Esophagus squamous epithelium (tissue), 5 donors: ENCODE data around the gene PDE9A. TPM values are rescaled to one million over a fixed set of nuclear protein-coding genes. Genes with fewer than 3 reads are reported as not detected.

ENCODE experiments used
- DNase-seq: peaks from one replicate; lab custom pipeline; 2025; lab: John Stamatoyannopoulos, UW
- H3K27ac ChIP-seq, 4 donors: fragments of 200-600 bp; sonication (generic); one replicate each; pipeline ENCODE4 v1.5.1; 2016 to 2019; ENCODE audit warnings: mild to moderate bottlenecking in 1 of 4
- H3K27me3 ChIP-seq, 4 donors: fragments of 200-600 bp; sonication (generic); 1 replicate in 3 of 4; 2 replicates in 1 of 4; pipeline versions ENCODE4 v1.5.1 to v1.6.0; 2017 to 2021; ENCODE audit warnings: antibody characterized with exemption in 1 of 4
- H3K36me3 ChIP-seq, 3 donors: fragments of 200-600 bp; sonication (generic); one replicate each; pipeline ENCODE4 v1.5.1; 2016 to 2019
- H3K4me1 ChIP-seq, 3 donors: fragments of 200-600 bp; sonication (generic); one replicate each; pipeline ENCODE4 v1.5.1; 2017 to 2019
- H3K4me3 ChIP-seq, 4 donors: fragments of 200-600 bp; sonication (generic); 1 replicate in 3 of 4; 2 replicates in 1 of 4; pipeline ENCODE4 v1.5.1; 2016 to 2019; ENCODE audit warnings: mild to moderate bottlenecking in 2 of 4, moderate library complexity in 1 of 4
- H3K9me3 ChIP-seq, 3 donors: fragments of 200-600 bp; sonication (generic); one replicate each; pipeline ENCODE4 v1.5.1; 2016 to 2019
- POLR2A ChIP-seq, 4 donors: fragments of 450-650 bp; IDR thresholded peaks; one replicate each; pipeline ENCODE4 v1.6.1; 2017; ENCODE audit warnings: antibody characterized with exemption in 4 of 4, mild to moderate bottlenecking in 4 of 4, moderate library complexity in 3 of 4
- WGBS, 2 donors: methylation state at CpG; one replicate each; pipeline ENCODE4 v1.1.5; 2018; 5-methylcytosine and 5-hydroxymethylcytosine counted together
- intact Hi-C: fragments of 100-400 bp; cut with DNase I; formaldehyde crosslinking; loops from one replicate; pipeline ENCODE4 v1.15.0; 2022
- total RNA-seq, 4 donors: library from RNA; depleted of rRNA; stranded (reverse); fragments of >200 nt; gene quantifications; one replicate each; pipeline ENCODE4 v1.1.0, GENCODE V29; 2016
- TF ChIP-seq, protein P1 (sequence below), 6 experiments: fragments of 450-650 bp in 4 of 6; fragments of 200-600 bp in 2 of 6; sonication (generic) in 2 of 6; IDR thresholded peaks; one replicate each; pipeline ENCODE4 v1.5.1; 2016 to 2019; ENCODE audit warnings: antibody characterized with exemption in 6 of 6, mild to moderate bottlenecking in 4 of 6, moderate library complexity in 4 of 6
- donor health status: DM: yes; HTN: yes; CAD: no.

PDE9A gene
- total RNA-seq, 4 donors from 2014 or later, result 0.61 to 2.9 (median 1.8) TPM

DNA sequence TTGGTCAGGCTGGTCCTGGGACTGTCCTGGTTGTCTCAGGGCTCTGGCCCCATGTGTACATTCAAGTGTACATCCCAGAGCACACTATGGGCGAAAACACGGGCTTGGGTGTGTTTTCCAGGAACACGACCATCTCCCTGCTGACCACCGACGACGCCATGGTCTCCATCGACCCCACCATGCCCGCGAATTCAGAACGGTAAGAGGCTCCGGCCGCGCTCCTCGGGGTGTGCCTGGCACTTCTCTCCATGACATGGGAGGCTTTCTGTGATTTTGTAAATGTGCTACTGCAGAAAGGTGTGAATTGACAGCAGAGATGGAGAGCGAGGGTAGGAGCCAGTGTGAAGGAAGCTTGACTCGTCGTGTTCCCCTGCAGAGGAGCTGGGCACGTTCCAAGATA lies 34.4 kb downstream of the PDE9A start:
- Histone ChIP-seq H3K27me3 (no peaks in the 10 kb centered on the region), H3K4me3 (no peak overlapping the region), H3K27ac (no peak overlapping the region), H3K4me1 (peaks cover 0 to 12% (median 0%) of the 10 kb centered on the region in 3 donors), H3K9me3 (no peaks in the 10 kb centered on the region), H3K36me3 (no peaks in the 10 kb centered on the region)
- no peak for DNase-seq
- intact Hi-C loops, result no loop called here
- TF ChIP-seq, protein P1, sequence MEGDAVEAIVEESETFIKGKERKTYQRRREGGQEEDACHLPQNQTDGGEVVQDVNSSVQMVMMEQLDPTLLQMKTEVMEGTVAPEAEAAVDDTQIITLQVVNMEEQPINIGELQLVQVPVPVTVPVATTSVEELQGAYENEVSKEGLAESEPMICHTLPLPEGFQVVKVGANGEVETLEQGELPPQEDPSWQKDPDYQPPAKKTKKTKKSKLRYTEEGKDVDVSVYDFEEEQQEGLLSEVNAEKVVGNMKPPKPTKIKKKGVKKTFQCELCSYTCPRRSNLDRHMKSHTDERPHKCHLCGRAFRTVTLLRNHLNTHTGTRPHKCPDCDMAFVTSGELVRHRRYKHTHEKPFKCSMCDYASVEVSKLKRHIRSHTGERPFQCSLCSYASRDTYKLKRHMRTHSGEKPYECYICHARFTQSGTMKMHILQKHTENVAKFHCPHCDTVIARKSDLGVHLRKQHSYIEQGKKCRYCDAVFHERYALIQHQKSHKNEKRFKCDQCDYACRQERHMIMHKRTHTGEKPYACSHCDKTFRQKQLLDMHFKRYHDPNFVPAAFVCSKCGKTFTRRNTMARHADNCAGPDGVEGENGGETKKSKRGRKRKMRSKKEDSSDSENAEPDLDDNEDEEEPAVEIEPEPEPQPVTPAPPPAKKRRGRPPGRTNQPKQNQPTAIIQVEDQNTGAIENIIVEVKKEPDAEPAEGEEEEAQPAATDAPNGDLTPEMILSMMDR (IDR thresholded peaks at IDR 0.05), result no peak
- TF ChIP-seq POLR2A (IDR thresholded peaks at IDR 0.05), result no peak
- WGBS, 2 donors, result 86 to 89% methylated on average over 17 to 18 of the region's 18 CpGs

- Histone ChIP-seq H3K9me3 (no peaks in the 10 kb centered on the region), H3K27me3 (no peaks in the 10 kb centered on the region), H3K4me3 (no peak overlapping the region), H3K36me3 (no peaks in the 10 kb centered on the region), H3K4me1 (peaks cover 0 to 12% (median 0%) of the 10 kb centered on the region in 3 donors), H3K27ac (no peak overlapping the region)
- TF ChIP-seq POLR2A (IDR thresholded peaks at IDR 0.05), result no peak
- TF ChIP-seq, protein P1 (IDR thresholded peaks at IDR 0.05), result no peak
- DNase-seq, result no peak
- 78 to 81% methylated on average over 9 to 10 of the region's 16 CpGs for WGBS, 2 donors
- intact Hi-C loops, result no loop called here
These were observed 34.9 kb downstream of the PDE9A start for GRCh38 chr21:42688226-42688840.

DNA sequence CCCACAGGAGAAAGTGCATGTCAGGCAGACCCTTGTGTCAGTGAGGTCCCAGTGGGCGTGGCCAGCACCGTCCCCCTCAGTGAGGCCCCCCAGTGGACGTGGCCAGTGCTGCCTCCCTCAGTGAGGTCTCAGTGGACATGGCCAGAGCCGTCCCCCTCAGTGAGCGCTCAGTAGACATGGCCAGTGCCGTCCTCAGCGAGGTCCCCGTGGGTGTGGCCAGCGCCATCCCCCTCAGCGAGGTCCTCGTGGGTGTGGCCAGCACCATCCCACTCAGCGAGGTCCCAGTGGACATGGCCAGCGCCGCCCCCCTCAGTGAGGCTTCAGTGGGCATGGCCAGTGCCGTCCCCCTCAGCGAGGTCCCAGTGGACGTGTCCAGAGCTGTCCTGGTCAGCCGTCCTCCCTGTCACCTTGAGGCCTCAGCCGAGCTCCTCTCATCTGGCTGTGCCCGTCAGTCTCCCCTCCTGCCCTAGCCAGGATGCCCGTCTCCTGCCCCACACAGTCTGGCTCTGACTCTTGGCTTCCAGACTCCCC lies 35.5 kb downstream of the PDE9A start:
- Histone ChIP-seq H3K4me3 (no peak overlapping the region), H3K27me3 (no peaks in the 10 kb centered on the region), H3K9me3 (no peaks in the 10 kb centered on the region), H3K27ac (no peak overlapping the region), H3K4me1 (peaks cover 0 to 7% (median 0%) of the 10 kb centered on the region in 3 donors), H3K36me3 (no peaks in the 10 kb centered on the region)
- 89 to 95% methylated on average over 3 to 11 of the region's 21 CpGs for WGBS, 2 donors
- DNase-seq, result no peak
- intact Hi-C loops, result no loop called here
- no peak for TF ChIP-seq POLR2A (IDR thresholded peaks at IDR 0.05)
- TF ChIP-seq, protein P1 (IDR thresholded peaks at IDR 0.05), result no peak

DNA sequence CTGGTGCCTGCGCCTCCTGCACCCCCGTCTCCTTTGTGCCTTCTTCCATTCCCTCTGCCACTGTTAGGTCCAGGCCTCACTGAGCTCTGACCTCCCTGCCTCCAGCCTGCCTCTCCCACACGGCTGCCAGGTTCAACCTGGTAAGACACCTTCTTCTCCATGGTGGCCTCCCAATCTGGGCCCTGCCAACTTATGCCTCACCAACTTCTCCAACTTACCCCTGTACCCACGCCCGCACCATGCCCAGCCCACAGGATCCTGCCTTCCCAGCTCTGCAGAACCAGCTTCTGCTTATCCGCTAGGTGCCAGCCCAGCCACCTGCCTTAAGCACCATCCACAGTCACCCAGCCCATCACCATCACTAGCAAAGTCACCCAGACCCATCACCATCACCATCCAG lies 37.2 kb downstream of the PDE9A start:
- no peaks in the 10 kb centered on the region for H3K27me3 ChIP-seq
- no peaks in the 10 kb centered on the region for H3K36me3 ChIP-seq
- no peaks in the 10 kb centered on the region for H3K9me3 ChIP-seq
- H3K4me3 ChIP-seq, result no peak overlapping the region
- H3K4me1 ChIP-seq, result peaks cover 0 to 7% (median 0%) of the 10 kb centered on the region in 3 donors
- intact Hi-C loops, result no loop called here
- no peak for DNase-seq
- TF ChIP-seq, protein P1 (IDR thresholded peaks at IDR 0.05), result no peak
- no peak for TF ChIP-seq POLR2A (IDR thresholded peaks at IDR 0.05)
- H3K27ac ChIP-seq, result no peak overlapping the region
- 94 to 96% methylated on average over 6 of the region's 6 CpGs for WGBS, 2 donors

DNA sequence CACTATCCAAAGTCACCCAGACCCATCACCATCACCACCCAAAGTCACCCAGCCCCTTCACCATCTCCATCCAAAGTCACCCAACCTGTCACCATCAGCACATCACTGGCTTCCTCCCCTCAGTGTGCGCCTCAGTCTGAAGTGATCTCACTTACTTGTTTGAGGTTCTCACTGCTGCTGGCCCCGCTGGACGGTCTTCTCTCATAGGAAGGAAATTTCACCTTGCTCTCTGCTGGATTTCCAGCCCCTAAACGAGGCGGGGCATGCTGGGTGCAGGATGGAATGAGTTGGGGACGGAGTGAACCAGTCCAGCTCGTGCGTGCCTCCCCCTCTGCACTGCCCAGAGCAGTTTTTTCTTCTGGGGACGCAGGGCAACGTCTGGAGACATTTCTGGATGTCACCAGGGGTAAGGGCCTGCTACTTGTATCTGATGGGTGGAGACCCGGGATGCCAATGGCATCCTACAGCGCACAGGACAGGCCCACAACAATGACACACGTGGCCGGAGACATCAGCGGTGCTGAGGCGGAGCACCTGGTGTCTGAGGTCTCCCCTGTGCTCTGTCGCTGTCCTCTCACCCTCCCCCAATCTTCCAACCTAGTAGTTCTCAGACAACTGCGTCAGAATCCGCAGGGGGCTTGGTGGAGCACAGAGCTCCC lies 38.6 kb downstream of the PDE9A start:
- H3K36me3 ChIP-seq, result no peaks in the 10 kb centered on the region
- intact Hi-C loops, result no loop called here
- peaks cover 0 to 12% (median 0%) of the 10 kb centered on the region in 3 donors for H3K4me1 ChIP-seq
- TF ChIP-seq POLR2A (IDR thresholded peaks at IDR 0.05), result no peak
- TF ChIP-seq, protein P1 (IDR thresholded peaks at IDR 0.05), result no peak
- H3K4me3 ChIP-seq, result no peak overlapping the region
- H3K9me3 ChIP-seq, result no peaks in the 10 kb centered on the region
- WGBS, 2 donors, result 86 to 88% methylated on average over 5 to 11 of the region's 19 CpGs
- DNase-seq, result no peak
- H3K27ac ChIP-seq, result no peak overlapping the region
- H3K27me3 ChIP-seq, result no peaks in the 10 kb centered on the region
